Measurements from ENCODE around the gene L2HGDH. TPM values are rescaled to one million over a fixed set of nuclear protein-coding genes. Genes with fewer than 3 reads are reported as not detected.

L2HGDH gene
- total RNA-seq, 1 experiment from 2014 or later, result 16.9 TPM

- H3K27ac ChIP-seq (ENCODE audit: low read depth, low read length), result no peak overlapping the region
- no peak overlapping the region for H3K9ac ChIP-seq (ENCODE audit: low read length)
- H4K20me1 ChIP-seq (ENCODE audit: insufficient read depth), result no peaks in the 10 kb centered on the region
- 0 out of 2 replicates have a peak, but pooled peaks cover 3% of the 10 kb centered on the region for H3K79me2 ChIP-seq (ENCODE audit: insufficient read depth, low read length)
- DNase-seq (ENCODE audit: low read depth, low spot score) (no peak), ATAC-seq (no peak)
- no peak for TF ChIP-seq CTCF (IDR thresholded peaks at IDR 0.05 in 2 of 3, conservative IDR thresholded peaks at IDR 0.05 in 1 of 3; ENCODE audit: borderline replicate concordance in 1 of 3, insufficient read depth in 1 of 3, low read depth in 2 of 3, low read length in 2 of 3)
- no peak for TF ChIP-seq YY1 (IDR thresholded peaks at IDR 0.05; ENCODE audit: extremely low read depth, insufficient replicate concordance, low read depth, low read length)
- no peak for TF ChIP-seq ZFX (IDR thresholded peaks at IDR 0.05)
- TF ChIP-seq SP1 (IDR thresholded peaks at IDR 0.05; ENCODE audit: low read depth), result no peak
- no peak for TF ChIP-seq TCF7L2 (IDR thresholded peaks at IDR 0.05; ENCODE audit: borderline replicate concordance, extremely low read depth, insufficient read depth, insufficient read length)
- TF ChIP-seq EGR1 (IDR thresholded peaks at IDR 0.05; ENCODE audit: low read depth), result no peak
- no peak for TF ChIP-seq POLR2A (IDR thresholded peaks at IDR 0.05; ENCODE audit: borderline replicate concordance, extremely low read depth, insufficient read depth, insufficient read length)
- no peak for TF ChIP-seq ZNF274 (IDR thresholded peaks at IDR 0.05; ENCODE audit: low read depth, low read length)
- TF ChIP-seq ZBTB33 (IDR thresholded peaks at IDR 0.05; ENCODE audit: extremely low read depth, insufficient replicate concordance, low read length), result no peak
- no peak for TF ChIP-seq CBX3 (IDR thresholded peaks at IDR 0.05; ENCODE audit: low read depth)
- no peak overlapping the region for H2AFZ ChIP-seq (ENCODE audit: low read depth, low read length, poor library complexity, severe bottlenecking)
- H3K4me3 ChIP-seq (replicated peaks in 1 of 2; ENCODE audit: low read depth in 1 of 2, low read length in 2 of 2), result no peak overlapping the region
- H3K4me1 ChIP-seq (ENCODE audit: control insufficient read depth in 1 of 2, insufficient read depth in 2 of 2, low read length in 2 of 2), result peaks cover 5 to 10% of the 10 kb centered on the region in 2 experiments
- CTCF ChIA-PET, result interaction anchor here (0.7 to 2.4 kb wide), 22 partner anchors 8 to 540 kb away, joined by 3 to 18 read pairs (median 4); partner anchors contain the start of genes CDKL1, DMAC2L, L2HGDH and MAP4K5
- BruUV-seq (replicated peaks), result no TSS peak
- H3K36me3 ChIP-seq (ENCODE audit: control insufficient read depth in 1 of 2, insufficient read depth in 2 of 2, low read length in 2 of 2), result peaks cover 3 to 4% of the 10 kb centered on the region in 2 experiments; a peak in 1 of 4 replicates
- no peaks in the 10 kb centered on the region for H3K9me3 ChIP-seq (ENCODE audit: control insufficient read depth in 1 of 2, insufficient read depth in 1 of 2, low read depth in 1 of 2, low read length in 2 of 2)
- no peak overlapping the region for H3K4me2 ChIP-seq (ENCODE audit: low read length)
- POLR2A ChIA-PET, result interaction anchor here (1.5 to 1.6 kb wide), 2 partner anchors 9 to 212 kb away, joined by 3 to 7 read pairs; partner anchors contain the start of genes DMAC2L, L2HGDH and MAP4K5
- intact Hi-C loops (cut with micrococcal nuclease), result loop anchor here (5.0 kb wide), 1 partner anchor 77 kb away; the partner anchor contains the start of gene CDKL1
- no peaks in the 10 kb centered on the region for H3K9me2 ChIP-seq (ENCODE audit: insufficient read depth)
- RAD21 ChIA-PET (ENCODE audit: low non-redundant PET in 1 of 2, low total read pairs in 2 of 2, uncharacterized antibody in 2 of 2, unreplicated experiment in 2 of 2), result interaction anchor here in 1 of 2 experiments (0.6 to 0.8 kb wide), 3 partner anchors 8 to 456 kb away, joined by 3 to 4 read pairs (median 3); partner anchors contain the start of genes DMAC2L, L2HGDH and MAP4K5
- H3K27me3 ChIP-seq (ENCODE audit: insufficient read depth, low read length), result no peaks in the 10 kb centered on the region
Observed at GRCh38 chr14:50320283-50320682, 8.3 kb upstream of the L2HGDH start.

Data from HCT116 (cell line).